IMR-90 (cell line): ENCODE data around the gene TMEM126B.

Source experiments
- CEBPB ChIP-seq: IDR thresholded peaks from 2 replicates; pipeline ENCODE4 v1.6.1; 2012; ENCODE audit warnings: low read depth, low read length, improper control_type of control experiment
- MXI1 ChIP-seq: IDR thresholded peaks from 2 replicates; pipeline ENCODE4 v1.6.1; 2012; ENCODE audit warnings: low read depth, mild to moderate bottlenecking, low read length, moderate library complexity, borderline replicate concordance
- POLR2A ChIP-seq: IDR thresholded peaks from 2 replicates; pipeline ENCODE4 v1.6.1; 2012; ENCODE audit warnings: mild to moderate bottlenecking, low read depth, low read length
- RAD21 ChIP-seq: IDR thresholded peaks from 2 replicates; pipeline ENCODE4 v1.6.1; 2012; ENCODE audit warnings: low read length, improper control_type of control experiment
- SMC3 ChIP-seq: fragments of 150-350 bp; IDR thresholded peaks from 2 replicates; pipeline ENCODE4 v1.6.1; 2016; ENCODE audit warnings: low read depth, mild to moderate bottlenecking, antibody characterized with exemption, low read length, moderate library complexity
- TF ChIP-seq, protein P1 (sequence below): conservative IDR thresholded peaks from 2 replicates; pipeline ENCODE4 v1.5.1; 2012; ENCODE audit warnings: mild to moderate bottlenecking, low read depth, low read length, improper control_type of control experiment
- TF ChIP-seq, protein P2 (sequence below): fragments of 150-350 bp; IDR thresholded peaks from 2 replicates; pipeline ENCODE4 v1.6.1; 2017; ENCODE audit warnings: mild to moderate bottlenecking, antibody characterized with exemption, low read length, low read depth

DNA sequence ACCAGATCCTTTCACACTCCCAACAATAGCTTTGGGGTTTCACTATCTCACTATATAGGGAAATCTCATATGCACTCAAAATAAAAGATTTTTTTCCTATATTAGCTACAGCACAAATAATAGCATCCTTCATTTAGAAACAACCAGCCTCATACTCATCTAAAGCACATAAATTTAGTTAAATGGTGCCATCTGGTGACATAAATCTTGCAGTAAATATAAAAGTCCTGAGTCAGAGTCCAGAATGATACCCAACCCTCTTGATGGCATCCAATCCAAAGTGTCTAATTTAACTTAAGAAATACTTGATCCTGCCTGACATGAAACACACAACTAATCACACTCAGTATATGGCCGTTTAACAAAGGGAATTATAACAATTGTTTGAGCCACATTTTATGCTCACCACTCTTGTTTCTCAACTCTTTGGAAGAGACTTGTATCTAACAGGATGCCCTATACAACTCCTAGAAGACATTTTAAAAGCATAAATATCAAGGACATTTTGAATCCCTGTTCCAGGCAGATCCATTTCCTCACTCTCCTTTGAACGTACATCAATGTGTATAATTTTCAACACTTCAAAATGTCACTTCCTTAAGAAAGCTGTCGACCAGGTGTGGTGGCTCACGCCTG is 37.4 kb upstream of the TMEM126B start:
- TF ChIP-seq SMC3 (peak; percentile 42; the same call in 1 of the 2 replicates), RAD21 (peak; percentile 43), POLR2A (no peak), CEBPB (no peak), MXI1 (no peak)
- TF ChIP-seq, protein P1, sequence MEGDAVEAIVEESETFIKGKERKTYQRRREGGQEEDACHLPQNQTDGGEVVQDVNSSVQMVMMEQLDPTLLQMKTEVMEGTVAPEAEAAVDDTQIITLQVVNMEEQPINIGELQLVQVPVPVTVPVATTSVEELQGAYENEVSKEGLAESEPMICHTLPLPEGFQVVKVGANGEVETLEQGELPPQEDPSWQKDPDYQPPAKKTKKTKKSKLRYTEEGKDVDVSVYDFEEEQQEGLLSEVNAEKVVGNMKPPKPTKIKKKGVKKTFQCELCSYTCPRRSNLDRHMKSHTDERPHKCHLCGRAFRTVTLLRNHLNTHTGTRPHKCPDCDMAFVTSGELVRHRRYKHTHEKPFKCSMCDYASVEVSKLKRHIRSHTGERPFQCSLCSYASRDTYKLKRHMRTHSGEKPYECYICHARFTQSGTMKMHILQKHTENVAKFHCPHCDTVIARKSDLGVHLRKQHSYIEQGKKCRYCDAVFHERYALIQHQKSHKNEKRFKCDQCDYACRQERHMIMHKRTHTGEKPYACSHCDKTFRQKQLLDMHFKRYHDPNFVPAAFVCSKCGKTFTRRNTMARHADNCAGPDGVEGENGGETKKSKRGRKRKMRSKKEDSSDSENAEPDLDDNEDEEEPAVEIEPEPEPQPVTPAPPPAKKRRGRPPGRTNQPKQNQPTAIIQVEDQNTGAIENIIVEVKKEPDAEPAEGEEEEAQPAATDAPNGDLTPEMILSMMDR = peak; percentile 36; the same call in 1 of the 2 replicates
- TF ChIP-seq, protein P2, sequence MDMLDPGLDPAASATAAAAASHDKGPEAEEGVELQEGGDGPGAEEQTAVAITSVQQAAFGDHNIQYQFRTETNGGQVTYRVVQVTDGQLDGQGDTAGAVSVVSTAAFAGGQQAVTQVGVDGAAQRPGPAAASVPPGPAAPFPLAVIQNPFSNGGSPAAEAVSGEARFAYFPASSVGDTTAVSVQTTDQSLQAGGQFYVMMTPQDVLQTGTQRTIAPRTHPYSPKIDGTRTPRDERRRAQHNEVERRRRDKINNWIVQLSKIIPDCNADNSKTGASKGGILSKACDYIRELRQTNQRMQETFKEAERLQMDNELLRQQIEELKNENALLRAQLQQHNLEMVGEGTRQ = no peak
